Endodermal cell (in vitro differentiated cells): Measurements from ENCODE around the gene SUSD6. TPM values are rescaled to one million over a fixed set of nuclear protein-coding genes. Genes with fewer than 3 reads are reported as not detected.

Experiments
- DNase-seq: peaks from one replicate; pipeline ENCODE4 v3.0.0-alpha.2; 2017
- H3K27ac ChIP-seq: 2 replicates; pipeline ENCODE4 v1.5.1; 2013; ENCODE audit warnings: mild to moderate bottlenecking, low read depth, low read length, moderate library complexity
- H3K27me3 ChIP-seq: 2 replicates; pipeline ENCODE4 v1.6.1; 2013; ENCODE audit warnings: mild to moderate bottlenecking, low read length, moderate library complexity; ENCODE audit not compliant: insufficient read depth, control insufficient read depth, poor library complexity, severe bottlenecking
- H3K36me3 ChIP-seq: 2 replicates; pipeline ENCODE4 v1.7.0; 2013; ENCODE audit warnings: mild to moderate bottlenecking, low read length, moderate library complexity; ENCODE audit not compliant: control insufficient read depth, insufficient read depth
- H3K4me1 ChIP-seq: one replicate; pipeline ENCODE4 v1.7.0; 2013; ENCODE audit warnings: low read length; ENCODE audit not compliant: control insufficient read depth, insufficient read depth
- H3K4me3 ChIP-seq: 2 replicates; pipeline ENCODE4 v1.5.1; 2013; ENCODE audit warnings: mild to moderate bottlenecking, low read length, moderate library complexity
- H3K9ac ChIP-seq: 2 replicates; pipeline ENCODE4 v1.6.1; 2013; ENCODE audit warnings: mild to moderate bottlenecking, low read length, moderate library complexity; ENCODE audit not compliant: poor library complexity, severe bottlenecking; ENCODE audit errors: extremely low read depth
- H3K9me3 ChIP-seq: 2 replicates; pipeline ENCODE4 v1.6.1; 2013; ENCODE audit warnings: mild to moderate bottlenecking, low read length, moderate library complexity; ENCODE audit not compliant: control insufficient read depth
- H3K27ac Mint-ChIP-seq: 2 replicates; pipeline ENCODE4 v1.8.0; 2020; ENCODE audit warnings: mixed read lengths
- H3K27me3 Mint-ChIP-seq: 2 replicates; pipeline ENCODE4 v1.8.0; 2021; ENCODE audit warnings: mild to moderate bottlenecking, mixed read lengths; ENCODE audit not compliant: insufficient read depth
- H3K36me3 Mint-ChIP-seq: 2 replicates; pipeline ENCODE4 v1.8.0; 2020; ENCODE audit warnings: low read depth, mixed read lengths
- H3K4me1 Mint-ChIP-seq: 2 replicates; pipeline ENCODE4 v1.8.0; 2020; ENCODE audit warnings: mixed read lengths
- H3K4me3 Mint-ChIP-seq: 2 replicates; pipeline ENCODE4 v1.8.0; 2020; ENCODE audit warnings: mild to moderate bottlenecking, moderate library complexity, mixed read lengths
- H3K9me3 Mint-ChIP-seq: 2 replicates; pipeline ENCODE4 v1.8.0; 2020; ENCODE audit warnings: mild to moderate bottlenecking, mixed read lengths
- WGBS, 2 experiments: methylation state at CpG; one replicate each; pipeline versions ENCODE4 v1.1.5 to v1.1.7; 2013; ENCODE audit warnings: missing lambda C conversion rate in 2 of 2, mixed read lengths in 1 of 2; ENCODE audit not compliant: insufficient coverage in 1 of 2, insufficient read length in 1 of 2; 5-methylcytosine and 5-hydroxymethylcytosine counted together
- total RNA-seq, 2 donors: library from RNA; stranded (reverse); fragmentation: NEBNext Ultra II Directional in 1 of 2; extraction: Animal tissue kit (Norgen Biotek cat#: 25700) in 1 of 2; gene quantifications; 2 replicates in 1 of 2; 3 replicates in 1 of 2; pipeline ENCODE4 v1.2.1, GENCODE V29; 2021
- TF ChIP-seq, protein P1 (sequence below): fragments of 200-600 bp; sonication (generic); conservative IDR thresholded peaks from 2 replicates; pipeline ENCODE4 v1.5.0; 2021; ENCODE audit warnings: antibody characterized with exemption, mild to moderate bottlenecking

SUSD6 gene
- total RNA-seq, 2 donors from 2014 or later = 5.7 to 5.9 TPM

DNA sequence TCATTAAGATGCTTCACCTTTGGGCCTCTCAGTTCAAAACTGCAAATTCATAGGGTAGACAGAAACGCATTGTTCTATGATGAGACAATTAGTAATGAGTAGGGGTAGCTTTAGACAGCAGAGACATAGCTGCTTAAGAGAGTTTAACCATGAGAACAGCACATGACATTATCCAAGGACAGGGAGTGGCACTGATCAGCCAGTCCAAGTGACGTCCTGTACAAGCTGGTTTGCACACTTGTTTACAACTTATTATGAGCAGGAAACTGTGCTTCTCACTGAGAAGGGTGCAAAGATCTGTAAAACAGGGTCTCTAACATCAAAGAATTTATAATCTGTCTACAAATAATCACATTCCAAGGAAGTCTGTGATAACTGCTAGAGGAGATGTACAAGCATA is 144.4 kb downstream of the SUSD6 start:
- Histone ChIP-seq H3K36me3 (no peaks in the 10 kb centered on the region), H3K9me3 (no peaks in the 10 kb centered on the region), H3K27me3 (no peaks in the 10 kb centered on the region), H3K9ac (no peak overlapping the region), H3K4me3 (no peak overlapping the region), H3K4me1 (no peaks in the 10 kb centered on the region), H3K27ac (no peak overlapping the region)
- WGBS, 2 experiments = 87 to 92% methylated on average over 2 of the region's 2 CpGs
- H3K27ac Mint-ChIP-seq = no peak overlapping the region
- H3K27me3 Mint-ChIP-seq = peaks cover 4% of the 10 kb centered on the region
- no peak for DNase-seq
- H3K36me3 Mint-ChIP-seq = no peaks in the 10 kb centered on the region
- peaks cover 6% of the 10 kb centered on the region for H3K4me1 Mint-ChIP-seq
- TF ChIP-seq, protein P1, sequence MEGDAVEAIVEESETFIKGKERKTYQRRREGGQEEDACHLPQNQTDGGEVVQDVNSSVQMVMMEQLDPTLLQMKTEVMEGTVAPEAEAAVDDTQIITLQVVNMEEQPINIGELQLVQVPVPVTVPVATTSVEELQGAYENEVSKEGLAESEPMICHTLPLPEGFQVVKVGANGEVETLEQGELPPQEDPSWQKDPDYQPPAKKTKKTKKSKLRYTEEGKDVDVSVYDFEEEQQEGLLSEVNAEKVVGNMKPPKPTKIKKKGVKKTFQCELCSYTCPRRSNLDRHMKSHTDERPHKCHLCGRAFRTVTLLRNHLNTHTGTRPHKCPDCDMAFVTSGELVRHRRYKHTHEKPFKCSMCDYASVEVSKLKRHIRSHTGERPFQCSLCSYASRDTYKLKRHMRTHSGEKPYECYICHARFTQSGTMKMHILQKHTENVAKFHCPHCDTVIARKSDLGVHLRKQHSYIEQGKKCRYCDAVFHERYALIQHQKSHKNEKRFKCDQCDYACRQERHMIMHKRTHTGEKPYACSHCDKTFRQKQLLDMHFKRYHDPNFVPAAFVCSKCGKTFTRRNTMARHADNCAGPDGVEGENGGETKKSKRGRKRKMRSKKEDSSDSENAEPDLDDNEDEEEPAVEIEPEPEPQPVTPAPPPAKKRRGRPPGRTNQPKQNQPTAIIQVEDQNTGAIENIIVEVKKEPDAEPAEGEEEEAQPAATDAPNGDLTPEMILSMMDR = no peak
- H3K9me3 Mint-ChIP-seq = peaks cover 2% of the 10 kb centered on the region
- H3K4me3 Mint-ChIP-seq = no peak overlapping the region

DNA sequence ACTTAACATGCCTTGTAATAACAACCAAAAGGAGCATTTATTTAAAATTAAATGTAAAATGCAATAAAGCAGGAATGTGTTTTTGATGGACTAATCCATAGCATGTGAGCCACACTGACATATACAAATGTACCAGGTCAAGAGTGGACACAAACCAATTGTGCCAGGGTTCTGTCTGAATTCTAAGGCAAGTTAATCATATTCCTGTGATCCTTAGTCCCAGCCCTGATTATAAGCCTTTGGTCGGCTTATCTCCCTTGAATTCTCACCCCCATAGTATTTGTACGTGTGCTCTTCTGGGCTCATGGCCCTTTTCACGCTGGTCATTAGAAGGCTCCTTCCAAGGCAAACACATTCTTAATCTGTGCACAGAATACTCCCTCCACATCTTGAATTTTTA is 144.9 kb downstream of the SUSD6 start:
- Histone ChIP-seq H3K4me1 (no peaks in the 10 kb centered on the region), H3K9me3 (no peaks in the 10 kb centered on the region), H3K4me3 (no peak overlapping the region), H3K27me3 (no peaks in the 10 kb centered on the region), H3K36me3 (no peaks in the 10 kb centered on the region), H3K27ac (no peak overlapping the region), H3K9ac (no peak overlapping the region)
- DNase-seq = no peak
- H3K4me1 Mint-ChIP-seq = peaks cover 6% of the 10 kb centered on the region
- WGBS, 2 experiments = 58 to 67% methylated on average over 3 of the region's 3 CpGs
- peaks cover 8% of the 10 kb centered on the region for H3K27me3 Mint-ChIP-seq
- peaks cover 2% of the 10 kb centered on the region for H3K9me3 Mint-ChIP-seq
- TF ChIP-seq, protein P1 = no peak
- no peaks in the 10 kb centered on the region for H3K36me3 Mint-ChIP-seq
- no peak overlapping the region for H3K4me3 Mint-ChIP-seq
- no peak overlapping the region for H3K27ac Mint-ChIP-seq

DNA sequence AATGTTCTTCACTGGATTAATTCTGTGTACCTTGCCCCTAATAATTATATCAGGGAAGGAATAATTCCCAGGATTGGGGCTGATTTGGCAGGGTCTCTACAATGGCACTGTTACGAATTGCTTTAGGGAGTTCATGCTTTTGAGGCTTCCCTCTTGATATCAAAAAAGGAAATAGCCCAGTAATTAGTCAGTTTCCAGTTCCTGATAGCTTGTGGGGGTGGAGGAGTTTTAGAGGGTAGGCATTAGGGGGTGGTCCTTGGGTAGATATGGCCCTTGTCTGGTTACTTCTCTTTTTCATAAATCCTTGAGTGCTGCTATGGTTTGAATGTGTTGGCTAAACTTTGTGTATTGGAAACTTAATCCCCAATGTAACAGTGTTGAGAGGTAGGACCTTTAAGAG is 149.4 kb downstream of the SUSD6 start:
- no peaks in the 10 kb centered on the region for H3K4me1 ChIP-seq
- no peaks in the 10 kb centered on the region for H3K4me1 Mint-ChIP-seq
- no peak overlapping the region for H3K9ac ChIP-seq
- H3K9me3 Mint-ChIP-seq = peaks cover 4% of the 10 kb centered on the region
- DNase-seq = no peak
- H3K36me3 ChIP-seq = no peaks in the 10 kb centered on the region
- no peak overlapping the region for H3K4me3 ChIP-seq
- 90% methylated on average over 1 of the region's 1 CpG for WGBS, 2 experiments
- no peak overlapping the region for H3K4me3 Mint-ChIP-seq
- H3K27ac ChIP-seq = no peak overlapping the region
- no peak overlapping the region for H3K27ac Mint-ChIP-seq
- peaks cover 14% of the 10 kb centered on the region for H3K27me3 Mint-ChIP-seq
- TF ChIP-seq, protein P1 = no peak
- peaks cover 4% of the 10 kb centered on the region for H3K9me3 ChIP-seq
- H3K36me3 Mint-ChIP-seq = no peaks in the 10 kb centered on the region
- no peaks in the 10 kb centered on the region for H3K27me3 ChIP-seq
